ENCODE measurements around the gene XPO4.

XPO4 gene

GRCh38 chr13:20828539-20829364, 73.8 kb downstream of the XPO4 start:
- Mint-ChIP-seq H3K4me3 (peak overlapping the region; percentile 12), H3K36me3 (peaks cover 3% of the 10 kb centered on the region), H3K9me3 (no peaks in the 10 kb centered on the region), H3K4me1 (peaks cover 7% of the 10 kb centered on the region), H3K27me3 (no peaks in the 10 kb centered on the region), H3K27ac (no peak overlapping the region)
- DNase-seq, result peak; percentile 46
- CTCF ChIA-PET, result interaction anchor here (0.7 to 3.6 kb wide), 23 partner anchors 8 to 647 kb away, joined by 3 to 38 read pairs (median 4); partner anchors contain the start of gene IL17D

- Mint-ChIP-seq H3K4me3 (no peak overlapping the region), H3K36me3 (peaks cover 2% of the 10 kb centered on the region), H3K4me1 (peaks cover 7% of the 10 kb centered on the region), H3K9me3 (no peaks in the 10 kb centered on the region), H3K27ac (no peak overlapping the region), H3K27me3 (no peaks in the 10 kb centered on the region)
- CTCF ChIA-PET, result interaction anchor here (1.1 to 3.6 kb wide), 3 partner anchors 115 to 636 kb away, joined by 3 to 38 read pairs (median 9); no protein-coding TSS in a partner anchor
- DNase-seq, result no peak
Observed at GRCh38 chr13:20826843-20827560, 75.5 kb downstream of the XPO4 start.

- no peaks in the 10 kb centered on the region for H3K27me3 Mint-ChIP-seq
- H3K4me1 Mint-ChIP-seq, result peaks cover 7% of the 10 kb centered on the region
- DNase-seq, result no peak
- no peak overlapping the region for H3K4me3 Mint-ChIP-seq
- no peaks in the 10 kb centered on the region for H3K9me3 Mint-ChIP-seq
- no peak overlapping the region for H3K27ac Mint-ChIP-seq
- CTCF ChIA-PET, result interaction anchor here (1.1 to 3.6 kb wide), 4 partner anchors 114 to 635 kb away, joined by 3 to 38 read pairs (median 6); no protein-coding TSS in a partner anchor
- peaks cover 2% of the 10 kb centered on the region for H3K36me3 Mint-ChIP-seq
Observed at GRCh38 chr13:20826301-20826700, 76.2 kb downstream of the XPO4 start.

- CTCF ChIA-PET, result interaction anchor here (1.3 kb wide), 1 partner anchor 331 kb away, joined by 4 read pairs; no protein-coding TSS in a partner anchor
- Mint-ChIP-seq H3K27me3 (no peaks in the 10 kb centered on the region), H3K9me3 (no peaks in the 10 kb centered on the region), H3K4me1 (peaks cover 7% of the 10 kb centered on the region), H3K27ac (no peak overlapping the region), H3K36me3 (peaks cover 5% of the 10 kb centered on the region), H3K4me3 (no peak overlapping the region)
- no peak for DNase-seq
Observed at GRCh38 chr13:20825477-20825875, 77.1 kb downstream of the XPO4 start.

GRCh38 chr13:20824762-20825476, 77.6 kb downstream of the XPO4 start:
- CTCF ChIA-PET, result interaction anchor here (0.8 to 1.3 kb wide), 2 partner anchors 100 to 330 kb away, joined by 3 to 4 read pairs; no protein-coding TSS in a partner anchor
- H3K4me3 Mint-ChIP-seq, result no peak overlapping the region
- H3K27me3 Mint-ChIP-seq, result no peaks in the 10 kb centered on the region
- peaks cover 5% of the 10 kb centered on the region for H3K36me3 Mint-ChIP-seq
- no peaks in the 10 kb centered on the region for H3K9me3 Mint-ChIP-seq
- no peak overlapping the region for H3K27ac Mint-ChIP-seq
- peaks cover 7% of the 10 kb centered on the region for H3K4me1 Mint-ChIP-seq
- DNase-seq, result no peak

- Mint-ChIP-seq H3K27me3 (no peaks in the 10 kb centered on the region), H3K36me3 (peaks cover 7% of the 10 kb centered on the region), H3K4me3 (no peak overlapping the region), H3K9me3 (no peaks in the 10 kb centered on the region), H3K4me1 (no peaks in the 10 kb centered on the region), H3K27ac (no peak overlapping the region)
- DNase-seq, result no peak
- CTCF ChIA-PET, result no interaction called here
Observed at GRCh38 chr13:20823071-20823470, 79.5 kb downstream of the XPO4 start.

- Mint-ChIP-seq H3K9me3 (no peaks in the 10 kb centered on the region), H3K27ac (no peak overlapping the region), H3K27me3 (no peaks in the 10 kb centered on the region), H3K4me3 (no peak overlapping the region), H3K36me3 (peaks cover 10% of the 10 kb centered on the region), H3K4me1 (no peaks in the 10 kb centered on the region)
- CTCF ChIA-PET, result no interaction called here
- no peak for DNase-seq
Observed at GRCh38 chr13:20822406-20822805, 80.1 kb downstream of the XPO4 start.

- peaks cover 14% of the 10 kb centered on the region for H3K36me3 Mint-ChIP-seq
- no peak overlapping the region for H3K27ac Mint-ChIP-seq
- no peaks in the 10 kb centered on the region for H3K4me1 Mint-ChIP-seq
- no peak overlapping the region for H3K4me3 Mint-ChIP-seq
- no peak for DNase-seq
- no peaks in the 10 kb centered on the region for H3K27me3 Mint-ChIP-seq
- CTCF ChIA-PET, result interaction anchor here (0.9 kb wide), 1 partner anchor 9 kb away, joined by 4 read pairs; no protein-coding TSS in a partner anchor
- no peaks in the 10 kb centered on the region for H3K9me3 Mint-ChIP-seq
Observed at GRCh38 chr13:20819715-20820114, 82.8 kb downstream of the XPO4 start.

- Mint-ChIP-seq H3K9me3 (no peaks in the 10 kb centered on the region), H3K27me3 (no peaks in the 10 kb centered on the region), H3K27ac (no peak overlapping the region), H3K36me3 (peaks cover 18% of the 10 kb centered on the region), H3K4me1 (no peaks in the 10 kb centered on the region), H3K4me3 (no peak overlapping the region)
- CTCF ChIA-PET, result no interaction called here
- DNase-seq, result no peak
Observed at GRCh38 chr13:20815464-20815863, 87.1 kb downstream of the XPO4 start.

- peaks cover 18% of the 10 kb centered on the region for H3K36me3 Mint-ChIP-seq
- CTCF ChIA-PET, result no interaction called here
- DNase-seq, result no peak
Observed at GRCh38 chr13:20814224-20814910, 88.2 kb downstream of the XPO4 start.

GRCh38 chr13:20812890-20813289, 89.7 kb downstream of the XPO4 start:
- no peak for DNase-seq
- H3K27me3 Mint-ChIP-seq, result no peaks in the 10 kb centered on the region
- CTCF ChIA-PET, result no interaction called here
- H3K36me3 Mint-ChIP-seq, result peaks cover 20% of the 10 kb centered on the region
- no peak overlapping the region for H3K27ac Mint-ChIP-seq
- no peak overlapping the region for H3K4me3 Mint-ChIP-seq
- no peaks in the 10 kb centered on the region for H3K9me3 Mint-ChIP-seq
- H3K4me1 Mint-ChIP-seq, result no peaks in the 10 kb centered on the region

More at GRCh38 chr13:20814224-20814910, 88.2 kb downstream of the XPO4 start:
- Mint-ChIP-seq H3K4me1 (no peaks in the 10 kb centered on the region), H3K27me3 (no peaks in the 10 kb centered on the region), H3K27ac (no peak overlapping the region), H3K9me3 (no peaks in the 10 kb centered on the region), H3K4me3 (no peak overlapping the region)

GRCh38 chr13:20810808-20811207, 91.7 kb downstream of the XPO4 start:
- no peak overlapping the region for H3K4me3 Mint-ChIP-seq
- no peak overlapping the region for H3K27ac Mint-ChIP-seq
- H3K36me3 Mint-ChIP-seq, result peaks cover 22% of the 10 kb centered on the region
- no peaks in the 10 kb centered on the region for H3K4me1 Mint-ChIP-seq
- no peaks in the 10 kb centered on the region for H3K27me3 Mint-ChIP-seq
- H3K9me3 Mint-ChIP-seq, result no peaks in the 10 kb centered on the region
- CTCF ChIA-PET, result no interaction called here
- no peak for DNase-seq

GRCh38 chr13:20808874-20809273, 93.7 kb downstream of the XPO4 start:
- Mint-ChIP-seq H3K9me3 (no peaks in the 10 kb centered on the region), H3K4me3 (no peak overlapping the region), H3K36me3 (peaks cover 21% of the 10 kb centered on the region), H3K27ac (no peak overlapping the region), H3K27me3 (no peaks in the 10 kb centered on the region), H3K4me1 (no peaks in the 10 kb centered on the region)
- CTCF ChIA-PET, result no interaction called here
- DNase-seq, result no peak
